Activated T-cell treated with anti-CD3 and anti-CD28 coated beads, Interleukin-2, amount 50 U/mL, for 4 hours (primary cell): ENCODE results near the gene GPR35. TPM values are rescaled to one million over a fixed set of nuclear protein-coding genes. Genes with fewer than 3 reads are reported as not detected.
"Not testable (repeated sequence)": the region's sequence is repeated elsewhere in the genome, so short reads cannot be mapped to it uniquely, and the experiment has no call there.

Experiments used
- ATAC-seq, 2 donors: fragments of 200-7000 bp; cut with Tn5 transposase; one replicate each; pipeline ENCODE4 v1.10.0; 2021
- DNase-seq: peaks from one replicate; pipeline ENCODE4 v3.0.0-alpha.2; 2020
- H3K27me3 Mint-ChIP-seq: one replicate; pipeline ENCODE4 v1.8.0; 2021; ENCODE audit warnings: low read depth, mixed read lengths
- H3K36me3 Mint-ChIP-seq: one replicate; pipeline ENCODE4 v1.8.0; 2022; ENCODE audit warnings: mixed read lengths; ENCODE audit not compliant: insufficient read depth
- H3K4me1 Mint-ChIP-seq: one replicate; pipeline ENCODE4 v1.8.0; 2021; ENCODE audit warnings: low read depth, mixed read lengths
- H3K4me3 Mint-ChIP-seq: one replicate; pipeline ENCODE4 v1.8.0; 2021; ENCODE audit warnings: mild to moderate bottlenecking, moderate library complexity, mixed read lengths
- H3K9me3 Mint-ChIP-seq: one replicate; pipeline ENCODE4 v1.8.0; 2021; ENCODE audit warnings: mixed read lengths
- total RNA-seq, 3 donors: library from RNA; stranded (reverse); gene quantifications; one replicate each; pipeline ENCODE4 v1.2.1, GENCODE V29; 2021

Gene GPR35
- total RNA-seq, 3 donors from 2014 or later = 3.0 to 3.5 (median 3.3) TPM

- DNase-seq = no peak
- H3K36me3 Mint-ChIP-seq = no peaks in the 10 kb centered on the region
- no peaks in the 10 kb centered on the region for H3K9me3 Mint-ChIP-seq
- H3K4me3 Mint-ChIP-seq = no peak overlapping the region
- no peak for ATAC-seq
- H3K4me1 Mint-ChIP-seq = peaks cover 4% of the 10 kb centered on the region
- H3K27me3 Mint-ChIP-seq = peaks cover 48% of the 10 kb centered on the region
These were observed 25.1 kb downstream of the GPR35 start for GRCh38 chr2:240650254-240650965.

- Mint-ChIP-seq H3K36me3 (no peaks in the 10 kb centered on the region), H3K27me3 (peaks cover 48% of the 10 kb centered on the region), H3K4me1 (peaks cover 6% of the 10 kb centered on the region), H3K9me3 (no peaks in the 10 kb centered on the region), H3K4me3 (no peak overlapping the region)
- DNase-seq (no peak), ATAC-seq (no peak)
These were observed 25.9 kb downstream of the GPR35 start for GRCh38 chr2:240651185-240651584.

DNA sequence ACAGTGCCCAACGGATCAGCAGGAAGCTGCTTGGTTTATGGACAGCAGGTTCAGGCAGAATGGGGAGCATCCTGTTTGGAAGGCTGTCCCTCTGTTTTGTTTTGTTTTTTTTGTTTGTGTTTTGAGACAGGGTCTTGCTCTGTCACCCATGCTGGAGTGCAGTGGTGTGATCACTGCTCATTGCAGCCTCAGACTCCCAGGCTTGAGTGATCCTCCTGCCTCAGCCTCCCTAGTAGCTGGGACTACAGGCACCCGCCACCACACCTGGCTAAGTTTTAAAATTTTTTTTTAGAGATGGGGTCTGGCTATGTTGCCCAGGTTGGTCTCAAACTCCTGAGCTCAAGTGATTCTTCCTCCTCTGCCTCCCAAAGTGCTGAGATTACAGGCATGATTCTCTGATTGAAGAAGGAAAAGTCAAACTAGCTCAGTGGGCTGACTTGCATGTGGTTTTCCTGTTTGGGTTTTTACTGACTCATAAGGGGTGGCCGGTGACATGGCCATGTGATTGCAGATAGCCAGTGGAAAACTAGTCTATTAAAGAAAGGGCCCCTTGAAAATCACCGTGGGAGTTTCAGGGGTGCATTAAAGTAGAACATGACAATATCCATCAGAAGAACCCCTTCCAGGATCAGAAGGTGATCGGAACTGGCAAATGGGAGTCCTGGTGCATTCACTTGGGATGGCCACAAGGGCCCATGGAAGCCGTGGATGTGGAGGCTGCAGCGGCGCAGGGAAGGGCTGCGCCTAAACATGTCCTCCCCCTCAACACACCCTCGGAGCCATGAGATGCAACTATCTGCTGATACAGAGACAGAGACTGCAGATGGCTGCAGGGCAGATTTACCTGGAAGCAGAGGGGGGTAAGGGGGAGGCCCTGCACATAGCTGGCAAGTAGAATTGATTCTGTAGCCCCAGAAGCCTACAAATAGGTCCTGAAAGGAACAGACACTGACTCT is 30.9 kb downstream of the GPR35 start:
- DNase-seq = no peak
- peak; percentile 38 to 51 for ATAC-seq
- Mint-ChIP-seq H3K36me3 (no peaks in the 10 kb centered on the region), H3K4me1 (peaks cover 9% of the 10 kb centered on the region), H3K27me3 (peaks cover 28% of the 10 kb centered on the region), H3K9me3 (no peaks in the 10 kb centered on the region), H3K4me3 (no peak overlapping the region)

- DNase-seq, H3K36me3 Mint-ChIP-seq, H3K4me3 Mint-ChIP-seq, H3K9me3 Mint-ChIP-seq, H3K4me1 Mint-ChIP-seq, H3K27me3 Mint-ChIP-seq, ATAC-seq: not testable (repeated sequence)
These were observed 34.6 kb downstream of the GPR35 start for GRCh38 chr2:240659883-240660282.

- Mint-ChIP-seq H3K4me1 (no peaks in the 10 kb centered on the region), H3K27me3 (peaks cover 17% of the 10 kb centered on the region), H3K4me3 (no peak overlapping the region), H3K36me3 (peaks cover 3% of the 10 kb centered on the region), H3K9me3 (peaks cover 14% of the 10 kb centered on the region)
- DNase-seq = no peak
- no peak for ATAC-seq
These were observed 37.4 kb downstream of the GPR35 start for GRCh38 chr2:240662681-240663080.

DNA sequence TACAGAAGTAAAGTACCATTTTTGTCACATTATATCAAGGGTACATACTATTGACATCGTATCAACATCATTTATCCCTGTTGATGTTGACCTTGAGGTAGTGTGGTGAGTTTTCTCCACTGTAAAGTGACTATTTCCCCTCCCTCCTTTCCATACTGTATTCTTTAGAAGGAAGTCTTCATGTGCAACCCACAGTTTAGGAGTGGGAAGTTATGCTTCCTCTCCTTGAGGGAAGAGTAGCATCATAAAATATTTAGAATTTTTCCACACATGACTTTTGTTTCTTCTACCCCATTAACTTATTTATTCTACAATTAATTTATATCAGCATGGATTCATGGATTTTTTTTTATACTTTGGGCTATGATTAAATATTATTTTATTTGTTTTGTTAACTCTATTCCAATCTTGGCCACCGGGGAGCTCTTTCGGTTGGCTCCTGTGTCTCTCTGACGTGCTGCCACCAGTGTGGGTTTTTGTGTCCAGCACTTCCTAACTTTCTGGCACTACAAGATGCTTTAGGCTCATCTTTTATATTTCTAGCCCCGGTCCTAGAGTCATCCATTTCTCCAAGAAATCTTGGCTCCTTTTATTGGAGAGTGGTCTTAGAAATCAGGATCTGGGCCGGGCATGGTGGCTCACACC is 38.4 kb downstream of the GPR35 start:
- peaks cover 3% of the 10 kb centered on the region for H3K36me3 Mint-ChIP-seq
- no peak overlapping the region for H3K4me3 Mint-ChIP-seq
- ATAC-seq (no peak), DNase-seq (no peak)
- H3K4me1 Mint-ChIP-seq = no peaks in the 10 kb centered on the region
- peaks cover 17% of the 10 kb centered on the region for H3K27me3 Mint-ChIP-seq
- peaks cover 14% of the 10 kb centered on the region for H3K9me3 Mint-ChIP-seq

DNA sequence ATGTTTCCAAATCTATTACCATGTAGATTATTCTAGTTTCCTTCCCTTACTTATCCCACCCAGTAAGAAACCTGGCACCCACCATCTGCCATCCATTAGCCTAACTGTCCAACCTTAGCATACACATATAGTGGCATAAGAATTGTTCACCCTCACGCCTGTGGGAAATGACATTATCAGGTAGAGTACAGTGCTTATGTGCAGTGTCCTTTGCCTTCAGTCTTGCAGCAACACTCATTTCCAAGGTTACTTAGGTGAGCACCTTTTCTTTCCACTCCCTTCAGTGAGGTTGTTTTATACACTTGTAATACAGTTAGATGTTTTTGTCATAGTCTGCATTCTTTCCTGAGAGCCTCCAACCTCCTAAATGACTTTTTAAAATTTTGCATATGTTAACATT is 39.3 kb downstream of the GPR35 start:
- ATAC-seq = no peak
- Mint-ChIP-seq H3K36me3 (peaks cover 3% of the 10 kb centered on the region), H3K4me3 (no peak overlapping the region), H3K4me1 (no peaks in the 10 kb centered on the region), H3K27me3 (peaks cover 12% of the 10 kb centered on the region), H3K9me3 (peaks cover 14% of the 10 kb centered on the region)
- no peak for DNase-seq

- DNase-seq = no peak
- Mint-ChIP-seq H3K4me1 (no peaks in the 10 kb centered on the region), H3K4me3 (no peak overlapping the region), H3K27me3 (peaks cover 29% of the 10 kb centered on the region), H3K9me3 (peaks cover 5% of the 10 kb centered on the region), H3K36me3 (no peaks in the 10 kb centered on the region)
- ATAC-seq = no peak
These were observed 45.1 kb downstream of the GPR35 start for GRCh38 chr2:240670402-240670801.

DNA sequence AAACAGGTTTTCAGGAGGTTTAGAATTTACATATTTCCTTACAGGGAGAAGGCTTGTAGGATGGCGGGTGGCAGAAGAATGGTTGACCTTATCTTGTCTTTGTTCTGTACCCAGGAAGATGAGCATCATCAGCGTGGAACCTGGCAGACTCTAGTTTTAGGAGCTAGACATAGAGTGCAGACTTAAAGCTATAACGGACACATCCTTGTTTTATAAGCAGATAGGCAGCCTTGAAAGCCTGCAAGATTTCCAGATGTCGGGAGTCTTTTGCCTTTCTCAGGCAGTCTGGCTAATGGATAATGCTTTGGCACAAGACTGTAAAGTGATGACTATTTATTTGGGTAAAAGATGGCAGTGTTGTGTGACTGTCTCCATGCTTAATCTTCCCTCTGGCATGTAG is 45.7 kb downstream of the GPR35 start:
- peaks cover 4% of the 10 kb centered on the region for H3K9me3 Mint-ChIP-seq
- H3K27me3 Mint-ChIP-seq = peaks cover 27% of the 10 kb centered on the region
- DNase-seq = no peak
- no peaks in the 10 kb centered on the region for H3K36me3 Mint-ChIP-seq
- H3K4me3 Mint-ChIP-seq = no peak overlapping the region
- no peaks in the 10 kb centered on the region for H3K4me1 Mint-ChIP-seq
- ATAC-seq = no peak

DNA sequence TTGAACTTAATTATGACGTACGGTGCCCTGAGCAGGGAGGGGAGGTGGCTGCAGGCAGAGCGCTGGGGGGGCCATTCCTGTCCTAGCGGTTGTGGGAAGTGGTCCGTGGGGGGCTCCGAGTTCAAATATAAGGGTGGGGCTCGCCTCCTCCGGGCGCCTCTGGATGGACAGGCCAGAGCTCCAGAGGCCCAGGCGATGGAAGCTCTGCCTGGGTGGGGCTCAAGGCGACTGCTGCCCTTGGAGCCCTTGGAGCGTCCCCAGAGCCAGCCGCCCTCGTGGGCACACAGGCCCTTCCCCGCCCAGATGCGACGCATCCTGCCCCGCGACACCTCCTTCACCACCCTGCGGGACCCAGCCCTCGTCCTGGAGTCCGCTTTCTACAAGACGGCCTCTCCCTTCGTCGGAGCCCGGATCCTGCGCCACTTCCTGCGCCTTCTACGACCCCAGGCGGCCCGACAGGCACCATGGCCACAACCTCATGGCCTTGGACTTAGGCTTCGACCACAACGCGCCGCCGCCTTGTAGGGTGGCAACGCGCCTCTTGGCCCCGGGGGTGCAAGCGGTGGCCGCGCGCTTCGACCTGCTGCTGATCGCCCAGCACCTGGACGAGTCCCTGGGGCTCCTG is 46.9 kb downstream of the GPR35 start:
- H3K27me3 Mint-ChIP-seq = peaks cover 23% of the 10 kb centered on the region
- DNase-seq = no peak
- no peak overlapping the region for H3K4me3 Mint-ChIP-seq
- no peaks in the 10 kb centered on the region for H3K36me3 Mint-ChIP-seq
- no peaks in the 10 kb centered on the region for H3K9me3 Mint-ChIP-seq
- ATAC-seq = no peak
- no peaks in the 10 kb centered on the region for H3K4me1 Mint-ChIP-seq

DNA sequence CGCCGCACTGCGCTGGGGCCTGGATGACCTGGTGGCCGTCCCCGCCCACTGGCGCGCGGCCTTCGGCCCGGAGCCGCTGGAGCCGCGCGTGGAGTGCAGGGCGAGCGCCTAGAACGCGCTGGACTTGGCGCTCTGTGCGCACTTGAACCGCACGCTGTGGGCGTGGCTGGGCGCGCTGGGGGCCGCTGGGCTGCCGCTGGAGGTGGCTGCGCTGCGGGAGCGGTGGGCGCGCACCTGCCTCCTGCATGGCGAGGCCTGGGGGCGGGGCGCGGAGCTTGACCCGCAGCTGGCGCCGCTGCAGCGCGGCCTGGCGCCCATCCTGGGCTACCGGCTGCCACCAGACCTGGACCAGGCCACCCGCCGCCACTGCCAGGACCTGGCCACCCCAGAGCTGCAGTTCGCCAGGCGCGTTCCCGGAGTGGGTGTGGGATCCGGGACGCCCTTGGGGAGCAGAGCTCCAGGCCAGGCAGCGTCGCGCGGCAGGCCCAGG is 47.5 kb downstream of the GPR35 start:
- Mint-ChIP-seq H3K4me1 (no peaks in the 10 kb centered on the region), H3K27me3 (peaks cover 20% of the 10 kb centered on the region), H3K9me3 (no peaks in the 10 kb centered on the region), H3K36me3 (no peaks in the 10 kb centered on the region), H3K4me3 (no peak overlapping the region)
- ATAC-seq (no peak), DNase-seq (no peak)

- H3K27me3 Mint-ChIP-seq = peaks cover 20% of the 10 kb centered on the region
- not testable (repeated sequence) for H3K4me1 Mint-ChIP-seq, ATAC-seq, H3K36me3 Mint-ChIP-seq, DNase-seq, H3K9me3 Mint-ChIP-seq, H3K4me3 Mint-ChIP-seq
These were observed 49.3 kb downstream of the GPR35 start for GRCh38 chr2:240674461-240675184.

DNA sequence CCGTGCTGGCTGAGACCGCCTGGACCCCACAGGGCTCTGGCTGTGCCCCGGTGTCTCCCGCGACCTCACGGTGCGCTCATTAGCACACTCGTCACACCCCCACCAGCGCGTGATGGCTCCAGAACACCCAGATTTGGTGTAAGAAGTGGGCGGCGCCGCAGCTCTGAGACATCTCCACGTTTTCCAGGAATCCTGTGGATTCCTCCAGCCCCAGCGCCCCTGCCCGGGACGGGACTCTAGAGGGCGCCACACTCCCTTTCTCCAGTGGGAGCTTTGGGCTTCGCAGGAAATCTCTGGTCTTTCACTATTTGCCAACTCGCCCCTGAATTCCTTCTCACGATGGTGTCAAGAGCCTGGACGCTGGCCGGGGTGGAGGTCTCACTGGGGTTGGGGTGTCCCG is 50.1 kb downstream of the GPR35 start:
- DNase-seq, H3K4me1 Mint-ChIP-seq, H3K9me3 Mint-ChIP-seq, H3K4me3 Mint-ChIP-seq, H3K36me3 Mint-ChIP-seq, ATAC-seq: not testable (repeated sequence)
- H3K27me3 Mint-ChIP-seq = peaks cover 20% of the 10 kb centered on the region
